Activated T-helper 1 cell treated with anti-CD3 and anti-CD28 coated beads, Interleukin-12 subunit alpha, Interleukin-12 subunit beta, Interleukin-2, Interleukin-4 antibody, amounts not matched to agents 30 ng/mL and 10 ng/mL and 1 ng/mL, durations not matched to agents 14 hours and 24 hours and 36 hours (primary cell): ENCODE results near the gene ADAM8. TPM values are rescaled to one million over a fixed set of nuclear protein-coding genes. Genes with fewer than 3 reads are reported as not detected.

Source experiments
- DNase-seq: peaks from one replicate; pipeline ENCODE4 v3.0.0; 2021; ENCODE audit warnings: low spot score
- H3K27ac Mint-ChIP-seq: one replicate; pipeline ENCODE4 v1.8.0; 2021; ENCODE audit warnings: mild to moderate bottlenecking, mixed read lengths
- H3K27me3 Mint-ChIP-seq: one replicate; pipeline ENCODE4 v1.8.0; 2022; ENCODE audit warnings: mild to moderate bottlenecking, moderate library complexity, mixed read lengths; ENCODE audit not compliant: insufficient read depth
- H3K36me3 Mint-ChIP-seq: one replicate; pipeline ENCODE4 v1.8.0; 2021; ENCODE audit warnings: low read depth, mixed read lengths
- H3K4me1 Mint-ChIP-seq: one replicate; pipeline ENCODE4 v1.8.0; 2021; ENCODE audit warnings: low read depth, mixed read lengths
- H3K4me3 Mint-ChIP-seq: one replicate; pipeline ENCODE4 v1.8.0; 2021; ENCODE audit warnings: mild to moderate bottlenecking, moderate library complexity, mixed read lengths
- H3K9me3 Mint-ChIP-seq: one replicate; pipeline ENCODE4 v1.8.0; 2021; ENCODE audit warnings: mixed read lengths
- intact Hi-C: fragments of 100-400 bp; cut with micrococcal nuclease; formaldehyde crosslinking; loops from one replicate; pipeline ENCODE4 v1.15.1; 2024
- total RNA-seq: library from RNA; stranded (reverse); gene quantifications from 2 replicates; pipeline ENCODE4 v1.2.3, GENCODE V29; 2022

The ADAM8 gene
- total RNA-seq, 1 donor from 2014 or later: 138 TPM

- Mint-ChIP-seq H3K36me3 (peaks cover 46% of the 10 kb centered on the region), H3K4me1 (no peaks in the 10 kb centered on the region), H3K27ac (no peak overlapping the region), H3K4me3 (no peak overlapping the region), H3K27me3 (no peaks in the 10 kb centered on the region), H3K9me3 (no peaks in the 10 kb centered on the region)
- intact Hi-C loops: no loop called here
- no peak for DNase-seq
Measured at GRCh38 chr10:133286366-133286765, 9.7 kb upstream of the ADAM8 start.

GRCh38 chr10:133285217-133285616 is 8.5 kb upstream of the ADAM8 start:
- H3K9me3 Mint-ChIP-seq: no peaks in the 10 kb centered on the region
- intact Hi-C loops: no loop called here
- no peaks in the 10 kb centered on the region for H3K27me3 Mint-ChIP-seq
- peaks cover 41% of the 10 kb centered on the region for H3K36me3 Mint-ChIP-seq
- no peak for DNase-seq
- H3K4me3 Mint-ChIP-seq: no peak overlapping the region
- no peaks in the 10 kb centered on the region for H3K4me1 Mint-ChIP-seq
- H3K27ac Mint-ChIP-seq: no peak overlapping the region

- intact Hi-C loops: no loop called here
- H3K4me1 Mint-ChIP-seq: no peaks in the 10 kb centered on the region
- peaks cover 41% of the 10 kb centered on the region for H3K36me3 Mint-ChIP-seq
- H3K27ac Mint-ChIP-seq: no peak overlapping the region
- no peak overlapping the region for H3K4me3 Mint-ChIP-seq
- no peak for DNase-seq
- no peaks in the 10 kb centered on the region for H3K27me3 Mint-ChIP-seq
- no peaks in the 10 kb centered on the region for H3K9me3 Mint-ChIP-seq
Measured at GRCh38 chr10:133283931-133284330, 7.3 kb upstream of the ADAM8 start.

GRCh38 chr10:133282846-133283390 is 6.2 kb upstream of the ADAM8 start:
- peaks cover 44% of the 10 kb centered on the region for H3K36me3 Mint-ChIP-seq
- H3K4me3 Mint-ChIP-seq: no peak overlapping the region
- no peaks in the 10 kb centered on the region for H3K27me3 Mint-ChIP-seq
- intact Hi-C loops: no loop called here
- no peak for DNase-seq
- no peaks in the 10 kb centered on the region for H3K9me3 Mint-ChIP-seq
- H3K27ac Mint-ChIP-seq: no peak overlapping the region
- peaks cover 10% of the 10 kb centered on the region for H3K4me1 Mint-ChIP-seq

GRCh38 chr10:133281628-133282372 is 5.1 kb upstream of the ADAM8 start:
- peaks cover 37% of the 10 kb centered on the region for H3K36me3 Mint-ChIP-seq
- H3K4me1 Mint-ChIP-seq: peaks cover 14% of the 10 kb centered on the region
- intact Hi-C loops: no loop called here
- no peak for DNase-seq
- no peaks in the 10 kb centered on the region for H3K9me3 Mint-ChIP-seq
- no peak overlapping the region for H3K27ac Mint-ChIP-seq
- H3K27me3 Mint-ChIP-seq: no peaks in the 10 kb centered on the region
- H3K4me3 Mint-ChIP-seq: no peak overlapping the region

GRCh38 chr10:133281084-133281483 is 4.4 kb upstream of the ADAM8 start:
- H3K27ac Mint-ChIP-seq: no peak overlapping the region
- peaks cover 30% of the 10 kb centered on the region for H3K36me3 Mint-ChIP-seq
- H3K4me1 Mint-ChIP-seq: peaks cover 14% of the 10 kb centered on the region
- intact Hi-C loops: no loop called here
- DNase-seq: no peak
- no peaks in the 10 kb centered on the region for H3K27me3 Mint-ChIP-seq
- no peak overlapping the region for H3K4me3 Mint-ChIP-seq
- H3K9me3 Mint-ChIP-seq: no peaks in the 10 kb centered on the region

- no peaks in the 10 kb centered on the region for H3K9me3 Mint-ChIP-seq
- intact Hi-C loops: no loop called here
- peaks cover 24% of the 10 kb centered on the region for H3K36me3 Mint-ChIP-seq
- H3K4me3 Mint-ChIP-seq: no peak overlapping the region
- peaks cover 14% of the 10 kb centered on the region for H3K4me1 Mint-ChIP-seq
- H3K27me3 Mint-ChIP-seq: no peaks in the 10 kb centered on the region
- DNase-seq: no peak
- no peak overlapping the region for H3K27ac Mint-ChIP-seq
Measured at GRCh38 chr10:133280391-133281059, 3.9 kb upstream of the ADAM8 start.

- no peak for DNase-seq
- Mint-ChIP-seq H3K27me3 (no peaks in the 10 kb centered on the region), H3K4me1 (peaks cover 14% of the 10 kb centered on the region), H3K9me3 (no peaks in the 10 kb centered on the region), H3K27ac (no peak overlapping the region), H3K4me3 (no peak overlapping the region), H3K36me3 (peaks cover 20% of the 10 kb centered on the region)
- intact Hi-C loops: loop anchor here (10.0 kb wide), 2 partner anchors 975 to 1375 kb away; partner anchors contain the start of genes PPP2R2D and STK32C
Measured at GRCh38 chr10:133279326-133280226, 2.9 kb upstream of the ADAM8 start.

- intact Hi-C loops: loop anchor here (10.0 kb wide), 2 partner anchors 974 to 1374 kb away; partner anchors contain the start of genes PPP2R2D and STK32C
- DNase-seq: peak; percentile 63
Measured at GRCh38 chr10:133278577-133279265, 2.1 kb upstream of the ADAM8 start.

GRCh38 chr10:133277993-133278576 is 1.4 kb upstream of the ADAM8 start:
- intact Hi-C loops: loop anchor here (10.0 kb wide), 2 partner anchors 973 to 1373 kb away; partner anchors contain the start of genes PPP2R2D and STK32C
- peaks cover 14% of the 10 kb centered on the region for H3K4me1 Mint-ChIP-seq
- H3K4me3 Mint-ChIP-seq: peak overlapping the region; percentile 87
- no peaks in the 10 kb centered on the region for H3K9me3 Mint-ChIP-seq
- no peak for DNase-seq
- peak overlapping the region; percentile 86 for H3K27ac Mint-ChIP-seq
- H3K27me3 Mint-ChIP-seq: no peaks in the 10 kb centered on the region
- H3K36me3 Mint-ChIP-seq: peaks cover 15% of the 10 kb centered on the region

More at GRCh38 chr10:133278577-133279265, 2.1 kb upstream of the ADAM8 start:
- H3K4me3 Mint-ChIP-seq: peak overlapping the region; percentile 87
- peaks cover 14% of the 10 kb centered on the region for H3K4me1 Mint-ChIP-seq
- H3K27me3 Mint-ChIP-seq: no peaks in the 10 kb centered on the region
- no peaks in the 10 kb centered on the region for H3K9me3 Mint-ChIP-seq
- peak overlapping the region; percentile 86 for H3K27ac Mint-ChIP-seq
- H3K36me3 Mint-ChIP-seq: peaks cover 18% of the 10 kb centered on the region

GRCh38 chr10:133277277-133277992 is 767 bp upstream of the ADAM8 start:
- peaks cover 14% of the 10 kb centered on the region for H3K4me1 Mint-ChIP-seq
- intact Hi-C loops: loop anchor here (10.0 kb wide), 2 partner anchors 973 to 1373 kb away; partner anchors contain the start of genes PPP2R2D and STK32C
- H3K9me3 Mint-ChIP-seq: no peaks in the 10 kb centered on the region
- DNase-seq: no peak
- no peak overlapping the region for H3K27ac Mint-ChIP-seq
- H3K27me3 Mint-ChIP-seq: no peaks in the 10 kb centered on the region
- peaks cover 14% of the 10 kb centered on the region for H3K36me3 Mint-ChIP-seq
- H3K4me3 Mint-ChIP-seq: peak overlapping the region; percentile 87
